A673 (cell line): Measurements from ENCODE around the gene UBE2E2.

Experiments
- EZH2 ChIP-seq: fragments of 200-600 bp; sonication (generic); IDR thresholded peaks from 2 replicates; pipeline ENCODE4 v1.6.1; 2017; ENCODE audit warnings: borderline replicate concordance, low read depth, mild to moderate bottlenecking, mixed read lengths, antibody characterized with exemption, low read length; ENCODE audit not compliant: poor library complexity, severe bottlenecking
- TF ChIP-seq, protein P1 (sequence below): fragments of 300-800, 200-600 bp; sonication (generic); conservative IDR thresholded peaks from 2 replicates; pipeline ENCODE4 v1.5.1; 2017; ENCODE audit warnings: low read depth, mild to moderate bottlenecking, antibody characterized with exemption, low read length, moderate library complexity, mixed read lengths

- TF ChIP-seq, protein P1, sequence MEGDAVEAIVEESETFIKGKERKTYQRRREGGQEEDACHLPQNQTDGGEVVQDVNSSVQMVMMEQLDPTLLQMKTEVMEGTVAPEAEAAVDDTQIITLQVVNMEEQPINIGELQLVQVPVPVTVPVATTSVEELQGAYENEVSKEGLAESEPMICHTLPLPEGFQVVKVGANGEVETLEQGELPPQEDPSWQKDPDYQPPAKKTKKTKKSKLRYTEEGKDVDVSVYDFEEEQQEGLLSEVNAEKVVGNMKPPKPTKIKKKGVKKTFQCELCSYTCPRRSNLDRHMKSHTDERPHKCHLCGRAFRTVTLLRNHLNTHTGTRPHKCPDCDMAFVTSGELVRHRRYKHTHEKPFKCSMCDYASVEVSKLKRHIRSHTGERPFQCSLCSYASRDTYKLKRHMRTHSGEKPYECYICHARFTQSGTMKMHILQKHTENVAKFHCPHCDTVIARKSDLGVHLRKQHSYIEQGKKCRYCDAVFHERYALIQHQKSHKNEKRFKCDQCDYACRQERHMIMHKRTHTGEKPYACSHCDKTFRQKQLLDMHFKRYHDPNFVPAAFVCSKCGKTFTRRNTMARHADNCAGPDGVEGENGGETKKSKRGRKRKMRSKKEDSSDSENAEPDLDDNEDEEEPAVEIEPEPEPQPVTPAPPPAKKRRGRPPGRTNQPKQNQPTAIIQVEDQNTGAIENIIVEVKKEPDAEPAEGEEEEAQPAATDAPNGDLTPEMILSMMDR: no peak
- no peak for TF ChIP-seq EZH2
Measured at GRCh38 chr3:23263796-23264195, 60.7 kb downstream of the UBE2E2 start.
